Activated CD4-positive, alpha-beta T cell treated with anti-CD3 and anti-CD28 coated beads for 36 hours (primary cell): ENCODE data around the gene PCDHGA4. TPM values are rescaled to one million over a fixed set of nuclear protein-coding genes. Genes with fewer than 3 reads are reported as not detected.
"Not testable (repeated sequence)": the region's sequence is repeated elsewhere in the genome, so short reads cannot be mapped to it uniquely, and the experiment has no call there.

Source experiments
- ATAC-seq: fragments of 200-7000 bp; cut with Tn5 transposase; one replicate; pipeline ENCODE4 v1.10.0; 2021; ENCODE audit warnings: mild to moderate bottlenecking, moderate library complexity
- CTCF ChIA-PET: fragments of 350-600 bp; sonication (Branson Sonifier 250); formaldehyde crosslinking; loops from one replicate; lab custom pipeline; 2021; ENCODE audit warnings: antibody characterized with exemption; lab: Charles Lee
- POLR2A ChIA-PET: fragments of 350-600 bp; sonication (Branson Sonifier 250); formaldehyde crosslinking; loops from one replicate; lab custom pipeline; 2021; ENCODE audit warnings: antibody characterized with exemption, inconsistent platforms; lab: Charles Lee
- DNase-seq: peaks from one replicate; pipeline ENCODE4 v3.0.0-alpha.2; 2020
- H3K27ac Mint-ChIP-seq: one replicate; pipeline ENCODE4 v1.8.0; 2021; ENCODE audit warnings: mixed read lengths
- H3K27me3 Mint-ChIP-seq: one replicate; pipeline ENCODE4 v1.8.0; 2021; ENCODE audit warnings: mixed read lengths
- H3K36me3 Mint-ChIP-seq: one replicate; pipeline ENCODE4 v1.8.0; 2021; ENCODE audit warnings: low read depth, mixed read lengths
- H3K4me1 Mint-ChIP-seq: one replicate; pipeline ENCODE4 v1.8.0; 2021; ENCODE audit warnings: mixed read lengths
- H3K4me3 Mint-ChIP-seq: one replicate; pipeline ENCODE4 v1.8.0; 2021; ENCODE audit warnings: mild to moderate bottlenecking, moderate library complexity, mixed read lengths
- H3K9me3 Mint-ChIP-seq: one replicate; pipeline ENCODE4 v1.8.0; 2021; ENCODE audit warnings: low read depth, mixed read lengths
- intact Hi-C, 2 experiments: fragments of 100-400 bp; cut with DNase I in 1 of 2; cut with micrococcal nuclease in 1 of 2; formaldehyde crosslinking; loops; one replicate each; pipeline versions ENCODE4 v1.14.2 to v1.15.1; 2022 to 2024; cut with DNase I, micrococcal nuclease
- total RNA-seq, 2 experiments: library from RNA; stranded (reverse); gene quantifications; one replicate each; pipeline ENCODE4 v1.2.3, GENCODE V29; 2021

PCDHGA4 gene
- total RNA-seq, 2 experiments from 2014 or later: 0.11 TPM

DNA sequence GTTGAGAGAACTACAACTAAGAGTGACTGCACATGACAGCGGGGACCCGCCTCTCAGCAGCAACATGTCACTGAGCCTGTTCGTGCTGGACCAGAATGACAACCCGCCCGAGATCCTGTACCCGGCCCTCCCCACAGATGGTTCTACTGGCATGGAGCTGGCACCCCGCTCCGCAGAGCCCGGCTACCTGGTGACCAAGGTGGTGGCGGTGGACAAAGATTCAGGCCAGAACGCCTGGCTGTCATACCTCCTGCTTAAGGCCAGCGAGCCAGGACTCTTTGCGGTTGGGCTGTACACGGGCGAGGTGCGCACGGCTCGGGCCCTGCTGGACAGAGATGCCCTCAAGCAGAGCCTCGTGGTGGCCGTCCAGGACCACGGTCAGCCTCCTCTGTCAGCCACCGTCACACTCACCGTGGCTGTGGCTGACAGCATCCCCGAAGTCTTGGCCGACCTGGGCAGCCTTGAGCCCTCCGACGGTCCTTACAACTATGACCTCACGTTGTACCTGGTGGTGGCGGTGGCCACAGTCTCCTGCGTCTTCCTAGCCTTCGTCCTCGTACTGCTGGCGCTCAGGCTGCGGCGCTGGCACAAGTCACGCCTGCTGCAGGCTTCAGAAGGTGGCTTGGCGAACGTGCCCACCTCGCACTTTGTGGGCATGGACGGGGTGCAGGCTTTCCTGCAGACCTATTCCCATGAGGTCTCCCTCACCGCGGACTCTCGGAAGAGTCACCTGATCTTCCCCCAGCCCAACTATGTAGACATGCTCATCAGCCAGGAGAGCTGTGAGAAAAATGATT lies 29.8 kb downstream of the PCDHGA4 start:
- peaks cover 70% of the 10 kb centered on the region for H3K27me3 Mint-ChIP-seq
- H3K4me3 Mint-ChIP-seq: no peak overlapping the region
- ChIA-PET POLR2A (no interaction called here), CTCF (no interaction called here)
- DNase-seq (no peak), ATAC-seq (no peak)
- H3K9me3 Mint-ChIP-seq: peaks cover 35% of the 10 kb centered on the region
- no peak overlapping the region for H3K27ac Mint-ChIP-seq
- H3K36me3 Mint-ChIP-seq: peaks cover 15% of the 10 kb centered on the region
- no peaks in the 10 kb centered on the region for H3K4me1 Mint-ChIP-seq
- intact Hi-C loops: no loop called here

DNA sequence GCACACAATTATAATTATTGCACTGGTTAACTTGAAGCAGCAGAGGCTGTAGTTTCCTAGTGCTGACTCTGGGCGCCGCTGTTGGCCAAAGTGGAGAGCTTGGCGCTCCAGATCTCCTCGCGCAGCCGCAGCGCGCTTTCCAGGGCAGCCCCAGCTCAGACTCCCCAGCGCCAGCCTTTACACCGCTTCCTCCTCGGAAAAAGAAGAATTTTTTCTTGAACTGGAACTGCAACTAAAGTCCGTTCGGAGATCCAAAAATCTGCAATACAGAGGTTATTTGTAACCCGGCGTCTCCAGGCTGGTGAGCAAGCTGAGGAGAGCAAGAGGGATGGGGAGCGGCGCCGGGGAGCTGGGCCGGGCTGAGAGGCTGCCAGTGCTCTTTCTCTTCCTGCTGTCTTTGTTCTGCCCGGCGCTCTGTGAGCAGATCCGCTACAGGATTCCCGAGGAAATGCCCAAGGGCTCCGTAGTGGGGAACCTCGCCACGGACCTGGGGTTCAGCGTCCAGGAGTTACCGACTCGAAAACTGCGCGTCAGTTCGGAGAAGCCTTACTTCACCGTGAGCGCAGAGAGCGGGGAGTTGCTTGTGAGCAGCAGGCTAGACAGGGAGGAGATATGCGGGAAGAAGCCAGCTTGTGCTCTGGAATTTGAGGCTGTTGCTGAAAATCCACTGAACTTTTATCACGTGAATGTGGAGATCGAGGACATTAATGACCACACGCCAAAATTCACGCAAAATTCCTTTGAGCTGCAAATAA lies 32.9 kb downstream of the PCDHGA4 start, which contains the start of gene PCDHGB4:
Gene PCDHGB4, plus strand, starts transcription at position 142 of the 755 bp plus-strand sequence. Its CDS starts 187 bp downstream, at position 329.
- CTCF ChIA-PET: interaction anchor here (1.2 to 1.3 kb wide), 2 partner anchors 10 to 43 kb away, joined by 3 read pairs; partner anchors contain the start of gene PCDHGB5
- peak; percentile 68 for ATAC-seq
- Mint-ChIP-seq H3K9me3 (peaks cover 42% of the 10 kb centered on the region), H3K36me3 (peaks cover 18% of the 10 kb centered on the region), H3K27me3 (peaks cover 71% of the 10 kb centered on the region), H3K4me3 (peak within 1 kb of the TSS; percentile 23)
- H3K27ac Mint-ChIP-seq, H3K4me1 Mint-ChIP-seq, intact Hi-C loops: not testable (repeated sequence)
- DNase-seq: peak; percentile 56
- POLR2A ChIA-PET: interaction anchor here (0.6 kb wide), 1 partner anchor 127 kb away, joined by 3 read pairs; no protein-coding TSS in a partner anchor

DNA sequence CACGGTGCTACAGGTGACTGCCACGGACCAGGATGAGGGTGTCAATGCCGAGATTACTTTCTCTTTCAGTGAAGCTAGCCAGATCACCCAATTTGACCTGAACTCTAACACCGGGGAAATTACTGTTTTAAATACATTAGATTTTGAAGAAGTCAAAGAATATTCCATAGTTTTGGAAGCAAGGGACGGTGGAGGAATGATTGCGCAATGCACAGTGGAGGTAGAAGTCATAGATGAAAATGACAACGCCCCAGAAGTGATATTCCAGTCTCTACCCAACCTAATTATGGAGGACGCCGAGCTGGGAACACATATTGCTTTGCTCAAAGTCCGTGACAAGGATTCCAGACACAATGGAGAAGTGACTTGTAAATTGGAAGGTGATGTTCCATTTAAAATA lies 33.8 kb downstream of the PCDHGA4 start:
- H3K4me1 Mint-ChIP-seq: no peaks in the 10 kb centered on the region
- H3K27ac Mint-ChIP-seq: no peak overlapping the region
- H3K9me3 Mint-ChIP-seq: peaks cover 43% of the 10 kb centered on the region
- peaks cover 21% of the 10 kb centered on the region for H3K36me3 Mint-ChIP-seq
- CTCF ChIA-PET: interaction anchor here (1.2 kb wide), 1 partner anchor 9 kb away, joined by 3 read pairs; the partner anchor contains the start of gene PCDHGB5
- no peak overlapping the region for H3K4me3 Mint-ChIP-seq
- no peak for ATAC-seq
- POLR2A ChIA-PET: no interaction called here
- no peak for DNase-seq
- peaks cover 69% of the 10 kb centered on the region for H3K27me3 Mint-ChIP-seq
- intact Hi-C loops: no loop called here

- ATAC-seq: no peak
- Mint-ChIP-seq H3K27me3 (peaks cover 69% of the 10 kb centered on the region), H3K4me1 (no peaks in the 10 kb centered on the region), H3K27ac (no peak overlapping the region), H3K36me3 (peaks cover 23% of the 10 kb centered on the region), H3K9me3 (peaks cover 43% of the 10 kb centered on the region), H3K4me3 (no peak overlapping the region)
- CTCF ChIA-PET: interaction anchor here (0.6 to 2.6 kb wide), 4 partner anchors 14 to 124 kb away, joined by 3 to 7 read pairs (median 4); partner anchors contain the start of gene PCDHGA4
- no peak for DNase-seq
- POLR2A ChIA-PET: no interaction called here
- intact Hi-C loops: no loop called here
These were observed 34.6 kb downstream of the PCDHGA4 start for GRCh38 chr5:141389153-141390042.

GRCh38 chr5:141392429-141393198 lies 37.8 kb downstream of the PCDHGA4 start, which contains the start of gene PCDHGA8:
PCDHGA8 (plus strand) TSS chr5:141392633; CDS start chr5:141392814, 181 bp downstream.
- POLR2A ChIA-PET: interaction anchor here (0.6 kb wide), 1 partner anchor 62 kb away, joined by 4 read pairs; the partner anchor contains the start of gene PCDHGA1
- no peak within 1 kb of the TSS for H3K4me3 Mint-ChIP-seq
- CTCF ChIA-PET: interaction anchor here (0.7 to 1.3 kb wide), 3 partner anchors 28 to 475 kb away, joined by 3 to 4 read pairs (median 3); partner anchors contain the start of genes PCDHGA2 and PCDHGA5
- intact Hi-C loops: no loop called here
- no peak for DNase-seq
- peaks cover 29% of the 10 kb centered on the region for H3K36me3 Mint-ChIP-seq
- H3K4me1 Mint-ChIP-seq: no peaks in the 10 kb centered on the region
- no peak within 1 kb of the TSS for H3K27ac Mint-ChIP-seq
- peaks cover 60% of the 10 kb centered on the region for H3K27me3 Mint-ChIP-seq
- peaks cover 38% of the 10 kb centered on the region for H3K9me3 Mint-ChIP-seq
- ATAC-seq: no peak

DNA sequence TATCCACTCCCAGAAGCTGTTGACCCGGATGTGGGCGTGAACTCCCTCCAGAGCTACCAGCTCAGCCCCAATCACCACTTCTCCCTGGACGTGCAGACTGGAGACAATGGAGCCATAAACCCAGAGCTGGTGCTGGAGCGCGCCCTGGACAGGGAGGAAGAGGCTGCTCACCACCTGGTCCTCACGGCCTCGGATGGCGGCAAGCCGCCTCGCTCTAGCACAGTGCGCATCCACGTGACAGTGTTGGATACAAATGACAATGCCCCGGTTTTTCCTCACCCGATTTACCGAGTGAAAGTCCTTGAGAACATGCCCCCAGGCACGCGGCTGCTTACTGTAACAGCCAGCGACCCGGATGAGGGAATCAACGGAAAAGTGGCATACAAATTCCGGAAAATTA lies 38.4 kb downstream of the PCDHGA4 start:
- Mint-ChIP-seq H3K36me3 (peaks cover 27% of the 10 kb centered on the region), H3K4me1 (no peaks in the 10 kb centered on the region), H3K4me3 (no peak overlapping the region), H3K27ac (no peak overlapping the region), H3K9me3 (peaks cover 36% of the 10 kb centered on the region), H3K27me3 (peaks cover 58% of the 10 kb centered on the region)
- intact Hi-C loops: no loop called here
- DNase-seq (no peak), ATAC-seq (no peak)
- POLR2A ChIA-PET: no interaction called here
- CTCF ChIA-PET: interaction anchor here (0.7 to 1.3 kb wide), 2 partner anchors 55 to 476 kb away, joined by 3 to 4 read pairs; partner anchors contain the start of gene PCDHGA2

GRCh38 chr5:141394401-141395187 lies 39.8 kb downstream of the PCDHGA4 start:
- H3K4me1 Mint-ChIP-seq, H3K4me3 Mint-ChIP-seq, ATAC-seq, POLR2A ChIA-PET, DNase-seq, H3K27ac Mint-ChIP-seq, intact Hi-C loops: not testable (repeated sequence)
- Mint-ChIP-seq H3K36me3 (peaks cover 28% of the 10 kb centered on the region), H3K27me3 (peaks cover 57% of the 10 kb centered on the region), H3K9me3 (peaks cover 27% of the 10 kb centered on the region)
- CTCF ChIA-PET: interaction anchor here (1.2 to 1.5 kb wide), 2 partner anchors 163 to 169 kb away, joined by 3 to 5 read pairs; no protein-coding TSS in a partner anchor

DNA sequence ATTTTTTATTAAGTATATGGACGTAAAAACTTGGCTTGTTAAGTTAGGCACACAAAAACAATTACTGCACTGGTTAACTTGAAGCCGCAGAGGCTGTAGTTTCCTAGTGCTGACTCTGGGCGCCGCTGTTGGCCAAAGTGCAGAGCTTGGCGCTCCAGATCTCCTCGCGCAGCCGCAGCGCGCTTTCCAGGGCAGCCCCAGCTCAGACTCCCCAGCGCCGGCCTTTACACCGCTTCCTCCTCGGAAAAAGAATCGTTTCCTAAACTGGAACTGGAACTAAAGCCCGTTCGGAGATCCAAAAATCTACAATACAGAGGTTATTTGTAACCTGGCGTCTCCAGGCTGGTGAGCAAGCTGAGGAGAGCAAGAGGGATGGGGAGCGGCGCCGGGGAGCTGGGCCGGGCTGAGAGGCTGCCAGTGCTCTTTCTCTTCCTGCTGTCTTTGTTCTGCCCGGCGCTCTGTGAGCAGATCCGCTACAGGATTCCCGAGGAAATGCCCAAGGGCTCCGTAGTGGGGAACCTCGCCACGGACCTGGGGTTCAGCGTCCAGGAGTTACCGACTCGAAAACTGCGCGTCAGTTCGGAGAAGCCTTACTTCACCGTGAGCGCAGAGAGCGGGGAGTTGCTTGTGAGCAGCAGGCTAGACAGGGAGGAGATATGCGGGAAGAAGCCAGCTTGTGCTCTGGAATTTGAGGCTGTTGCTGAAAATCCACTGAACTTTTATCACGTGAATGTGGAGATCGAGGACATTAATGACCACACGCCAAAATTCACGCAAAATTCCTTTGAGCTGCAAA lies 43.1 kb downstream of the PCDHGA4 start, which contains the start of gene PCDHGB5:
Gene PCDHGB5, plus strand, starts transcription at position 192 of the 796 bp plus-strand sequence. Its CDS starts 181 bp downstream, at position 373.
- CTCF ChIA-PET: interaction anchor here (0.6 to 2.6 kb wide), 18 partner anchors 9 to 244 kb away, joined by 3 to 14 read pairs (median 4); partner anchors contain the start of genes PCDHGA10, PCDHGA11, PCDHGA12 and PCDHGB6
- H3K4me3 Mint-ChIP-seq: peak within 1 kb of the TSS; percentile 52
- H3K9me3 Mint-ChIP-seq: peaks cover 17% of the 10 kb centered on the region
- H3K36me3 Mint-ChIP-seq: peaks cover 25% of the 10 kb centered on the region
- peak; percentile 84 for ATAC-seq
- H3K27me3 Mint-ChIP-seq: peaks cover 53% of the 10 kb centered on the region
- POLR2A ChIA-PET, H3K27ac Mint-ChIP-seq, H3K4me1 Mint-ChIP-seq, intact Hi-C loops: not testable (repeated sequence)
- DNase-seq: peak; percentile 67

- H3K9me3 Mint-ChIP-seq: peaks cover 13% of the 10 kb centered on the region
- ATAC-seq (no peak), DNase-seq (no peak)
- peaks cover 54% of the 10 kb centered on the region for H3K27me3 Mint-ChIP-seq
- CTCF ChIA-PET: interaction anchor here (0.7 to 2.3 kb wide), 5 partner anchors 23 to 243 kb away, joined by 3 to 12 read pairs (median 5); partner anchors contain the start of gene PCDHGA11
- H3K27ac Mint-ChIP-seq: no peak overlapping the region
- peaks cover 21% of the 10 kb centered on the region for H3K36me3 Mint-ChIP-seq
- H3K4me3 Mint-ChIP-seq: no peak overlapping the region
- intact Hi-C loops: no loop called here
- POLR2A ChIA-PET: no interaction called here
- H3K4me1 Mint-ChIP-seq: no peaks in the 10 kb centered on the region
These were observed 43.8 kb downstream of the PCDHGA4 start for GRCh38 chr5:141398608-141399007.
